Karpas-422 (cell line): ENCODE measurements around the gene EFNA5. TPM values are rescaled to one million over a fixed set of nuclear protein-coding genes. Genes with fewer than 3 reads are reported as not detected.

Experiments used
- DNase-seq: peaks from one replicate; pipeline ENCODE4 v3.0.0-alpha.2; 2015
- H2AFZ ChIP-seq: fragments of 200-600 bp; sonication (generic); 2 replicates; pipeline ENCODE4 v1.6.1; 2014; ENCODE audit warnings: antibody characterized with exemption, low read length, mixed read lengths
- H3K27ac ChIP-seq: fragments of 200-600 bp; sonication (generic); 2 replicates; pipeline ENCODE4 v1.5.1; 2014; ENCODE audit warnings: mild to moderate bottlenecking, low read length, moderate library complexity
- H3K27me3 ChIP-seq: fragments of 200-600 bp; sonication (generic); 2 replicates; pipeline ENCODE4 v1.6.1; 2014; ENCODE audit warnings: low read length, mixed read lengths
- H3K36me3 ChIP-seq: fragments of 200-600 bp; sonication (generic); 2 replicates; pipeline ENCODE4 v1.6.1; 2014; ENCODE audit warnings: low read length, mixed read lengths; ENCODE audit not compliant: insufficient read depth
- H3K4me1 ChIP-seq: fragments of 200-600 bp; sonication (generic); 2 replicates; pipeline ENCODE4 v1.6.1; 2014; ENCODE audit warnings: mild to moderate bottlenecking, low read length, mixed read lengths
- H3K4me2 ChIP-seq: fragments of 200-600 bp; sonication (generic); 2 replicates; pipeline ENCODE4 v1.6.1; 2014; ENCODE audit warnings: low read length, low read depth, mild to moderate bottlenecking; ENCODE audit not compliant: poor library complexity, severe bottlenecking
- H3K4me3 ChIP-seq: fragments of 200-600 bp; sonication (generic); 2 replicates; pipeline ENCODE4 v1.5.1; 2014; ENCODE audit warnings: mild to moderate bottlenecking, antibody characterized with exemption, low read length, mixed read lengths
- H3K79me2 ChIP-seq: fragments of 200-600 bp; sonication (generic); 2 replicates; pipeline ENCODE4 v1.6.1; 2014; ENCODE audit warnings: mild to moderate bottlenecking, low read length, mixed read lengths
- H3K9ac ChIP-seq: fragments of 200-600 bp; sonication (generic); 2 replicates; pipeline ENCODE4 v1.6.0; 2014; ENCODE audit warnings: low read length
- H3K9me2 ChIP-seq: fragments of 200-600 bp; sonication (generic), shearing (Covaris generic); replicated peaks from 2 replicates; pipeline ENCODE4 v1.6.0; 2014; ENCODE audit warnings: mild to moderate bottlenecking, low read length, moderate library complexity; ENCODE audit not compliant: insufficient read depth
- H3K9me3 ChIP-seq: fragments of 300-700, 200-600 bp; sonication (generic); 2 replicates; pipeline ENCODE4 v1.6.1; 2014; ENCODE audit warnings: low read length, mixed read lengths
- H4K20me1 ChIP-seq: fragments of 200-600 bp; sonication (generic); 2 replicates; pipeline ENCODE4 v1.6.1; 2014; ENCODE audit warnings: mild to moderate bottlenecking, antibody characterized with exemption, low read length, low read depth; ENCODE audit not compliant: insufficient read depth
- total RNA-seq: library from RNA; depleted of rRNA; stranded (reverse); fragments of >200 nt; shearing (Covaris generic); gene quantifications from 2 replicates; pipeline ENCODE4 v1.2.3, GENCODE V29; 2014; ENCODE audit warnings: low replicate concordance

The EFNA5 gene
- total RNA-seq, 1 experiment from 2014 or later, result not detected

- no peaks in the 10 kb centered on the region for H3K9me2 ChIP-seq
- H3K4me1 ChIP-seq, result no peaks in the 10 kb centered on the region
- DNase-seq, result no peak
- no peaks in the 10 kb centered on the region for H3K36me3 ChIP-seq
- H3K27ac ChIP-seq, result no peak overlapping the region
- H3K27me3 ChIP-seq, result no peaks in the 10 kb centered on the region
- no peak overlapping the region for H3K4me3 ChIP-seq
- no peak overlapping the region for H3K9ac ChIP-seq
- no peak overlapping the region for H2AFZ ChIP-seq
- H3K79me2 ChIP-seq, result no peaks in the 10 kb centered on the region
- no peaks in the 10 kb centered on the region for H4K20me1 ChIP-seq
- no peaks in the 10 kb centered on the region for H3K9me3 ChIP-seq
- no peak overlapping the region for H3K4me2 ChIP-seq
Observed at GRCh38 chr5:107661038-107661649, 9.6 kb downstream of the EFNA5 start.

GRCh38 chr5:107658528-107658927 lies 12.2 kb downstream of the EFNA5 start:
- Histone ChIP-seq H3K4me2 (no peak overlapping the region), H3K4me3 (no peak overlapping the region), H3K36me3 (no peaks in the 10 kb centered on the region), H3K9me2 (no peaks in the 10 kb centered on the region), H3K27me3 (no peaks in the 10 kb centered on the region), H3K9ac (no peak overlapping the region), H4K20me1 (no peaks in the 10 kb centered on the region), H3K4me1 (no peaks in the 10 kb centered on the region), H3K27ac (no peak overlapping the region), H3K79me2 (no peaks in the 10 kb centered on the region), H3K9me3 (no peaks in the 10 kb centered on the region), H2AFZ (no peak overlapping the region)
- DNase-seq, result no peak

GRCh38 chr5:107655831-107656230 lies 14.9 kb downstream of the EFNA5 start:
- Histone ChIP-seq H2AFZ (no peak overlapping the region), H3K4me3 (no peak overlapping the region), H3K9me3 (no peaks in the 10 kb centered on the region), H3K9ac (no peak overlapping the region), H3K36me3 (no peaks in the 10 kb centered on the region), H3K4me2 (no peak overlapping the region), H4K20me1 (no peaks in the 10 kb centered on the region), H3K79me2 (no peaks in the 10 kb centered on the region), H3K4me1 (no peaks in the 10 kb centered on the region), H3K9me2 (no peaks in the 10 kb centered on the region), H3K27ac (no peak overlapping the region), H3K27me3 (no peaks in the 10 kb centered on the region)
- no peak for DNase-seq

GRCh38 chr5:107654827-107655226 lies 15.9 kb downstream of the EFNA5 start:
- H4K20me1 ChIP-seq, result no peaks in the 10 kb centered on the region
- no peaks in the 10 kb centered on the region for H3K9me2 ChIP-seq
- no peak for DNase-seq
- no peaks in the 10 kb centered on the region for H3K79me2 ChIP-seq
- no peaks in the 10 kb centered on the region for H3K9me3 ChIP-seq
- H3K4me1 ChIP-seq, result no peaks in the 10 kb centered on the region
- H3K4me2 ChIP-seq, result no peak overlapping the region
- H3K27me3 ChIP-seq, result no peaks in the 10 kb centered on the region
- H3K4me3 ChIP-seq, result no peak overlapping the region
- no peaks in the 10 kb centered on the region for H3K36me3 ChIP-seq
- H3K9ac ChIP-seq, result no peak overlapping the region
- no peak overlapping the region for H3K27ac ChIP-seq
- H2AFZ ChIP-seq, result no peak overlapping the region

GRCh38 chr5:107653685-107654084 lies 17.1 kb downstream of the EFNA5 start:
- Histone ChIP-seq H3K4me2 (no peak overlapping the region), H3K79me2 (no peaks in the 10 kb centered on the region), H3K9ac (no peak overlapping the region), H3K36me3 (no peaks in the 10 kb centered on the region), H3K27me3 (no peaks in the 10 kb centered on the region), H4K20me1 (no peaks in the 10 kb centered on the region), H3K9me3 (no peaks in the 10 kb centered on the region), H3K4me1 (no peaks in the 10 kb centered on the region), H2AFZ (no peak overlapping the region), H3K9me2 (no peaks in the 10 kb centered on the region), H3K4me3 (no peak overlapping the region), H3K27ac (no peak overlapping the region)
- no peak for DNase-seq

- no peaks in the 10 kb centered on the region for H3K27me3 ChIP-seq
- no peaks in the 10 kb centered on the region for H3K9me2 ChIP-seq
- H3K36me3 ChIP-seq, result no peaks in the 10 kb centered on the region
- no peak overlapping the region for H3K4me3 ChIP-seq
- H4K20me1 ChIP-seq, result no peaks in the 10 kb centered on the region
- DNase-seq, result no peak
- H2AFZ ChIP-seq, result no peak overlapping the region
- no peaks in the 10 kb centered on the region for H3K79me2 ChIP-seq
- no peaks in the 10 kb centered on the region for H3K9me3 ChIP-seq
- H3K27ac ChIP-seq, result no peak overlapping the region
- H3K4me2 ChIP-seq, result no peak overlapping the region
- H3K4me1 ChIP-seq, result no peaks in the 10 kb centered on the region
- H3K9ac ChIP-seq, result no peak overlapping the region
Observed at GRCh38 chr5:107652839-107653607, 17.7 kb downstream of the EFNA5 start.

GRCh38 chr5:107652408-107652807 lies 18.3 kb downstream of the EFNA5 start:
- no peak for DNase-seq
- no peaks in the 10 kb centered on the region for H3K9me3 ChIP-seq
- no peaks in the 10 kb centered on the region for H4K20me1 ChIP-seq

GRCh38 chr5:107651325-107651724 lies 19.4 kb downstream of the EFNA5 start:
- no peak overlapping the region for H3K4me3 ChIP-seq
- H3K9me3 ChIP-seq, result no peaks in the 10 kb centered on the region
- no peaks in the 10 kb centered on the region for H3K9me2 ChIP-seq
- H3K36me3 ChIP-seq, result no peaks in the 10 kb centered on the region
- no peaks in the 10 kb centered on the region for H3K4me1 ChIP-seq
- no peak overlapping the region for H2AFZ ChIP-seq
- H3K79me2 ChIP-seq, result no peaks in the 10 kb centered on the region
- no peaks in the 10 kb centered on the region for H4K20me1 ChIP-seq
- no peak overlapping the region for H3K9ac ChIP-seq
- H3K4me2 ChIP-seq, result no peak overlapping the region
- H3K27me3 ChIP-seq, result no peaks in the 10 kb centered on the region
- DNase-seq, result no peak
- no peak overlapping the region for H3K27ac ChIP-seq

More at GRCh38 chr5:107652408-107652807, 18.3 kb downstream of the EFNA5 start:
- H3K36me3 ChIP-seq, result no peaks in the 10 kb centered on the region
- H3K9me2 ChIP-seq, result no peaks in the 10 kb centered on the region
- H3K27me3 ChIP-seq, result no peaks in the 10 kb centered on the region
- H2AFZ ChIP-seq, result no peak overlapping the region
- no peak overlapping the region for H3K27ac ChIP-seq
- H3K4me2 ChIP-seq, result no peak overlapping the region
- no peak overlapping the region for H3K4me3 ChIP-seq
- H3K79me2 ChIP-seq, result no peaks in the 10 kb centered on the region
- H3K4me1 ChIP-seq, result no peaks in the 10 kb centered on the region
- no peak overlapping the region for H3K9ac ChIP-seq
